Measurements from ENCODE around the gene TMEM203. TPM values are rescaled to one million over a fixed set of nuclear protein-coding genes. Genes with fewer than 3 reads are reported as not detected.

TMEM203 gene
- total RNA-seq, 2 donors from 2014 or later = 36.2 to 40.0 TPM

DNA sequence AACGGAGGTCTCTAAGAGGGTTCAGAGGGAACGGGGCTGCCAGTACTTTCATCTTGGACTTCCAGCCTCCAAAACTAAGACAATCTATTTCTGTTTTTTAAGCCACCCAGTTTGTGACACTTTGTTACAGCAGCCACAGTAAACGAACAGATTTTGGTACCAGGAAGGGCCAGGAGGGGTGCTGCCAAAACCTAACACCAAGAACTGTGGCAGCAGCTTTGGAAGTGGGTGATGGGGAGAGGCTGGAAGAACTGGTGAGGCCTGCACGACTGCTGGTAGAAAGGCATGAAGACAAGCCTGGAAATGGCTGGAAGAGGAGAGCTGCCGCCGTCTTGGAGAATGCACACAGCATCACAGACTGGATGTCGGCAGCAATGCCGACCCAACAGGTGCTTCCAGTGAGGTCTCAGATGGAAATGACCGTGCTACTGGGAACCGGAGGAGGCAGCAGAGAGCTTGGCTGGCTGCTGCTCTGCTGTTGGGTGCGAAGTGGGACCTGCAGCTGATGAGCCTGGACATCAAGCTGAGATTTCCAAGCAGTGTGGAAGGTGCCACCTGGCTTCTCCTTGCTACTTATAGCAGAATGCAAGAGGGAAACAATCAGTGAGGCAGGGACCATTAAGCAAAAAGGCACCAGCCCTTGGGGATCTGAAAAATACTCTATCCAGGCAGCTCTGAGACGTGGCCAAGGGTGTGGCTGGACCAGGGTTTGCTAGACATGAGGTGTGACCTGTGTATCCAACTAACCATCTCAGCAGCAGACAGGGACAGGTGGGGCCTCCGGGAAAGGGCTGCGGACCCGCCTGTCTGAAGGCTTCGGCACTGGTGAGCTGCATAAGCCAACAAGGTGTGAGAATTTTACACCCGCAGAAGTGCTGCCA, 28.9 kb downstream of the TMEM203 start:
- intact Hi-C loops (cut with DNase I, micrococcal nuclease) = loop anchor here in 1 of 2 donors (10.0 kb wide), 1 partner anchor 48 kb away; the partner anchor contains the start of genes CYSRT1, RNF208 and RNF224
- DNase-seq (peak in 1 of 2 donors; percentile 55), ATAC-seq (peak; percentile 71)

DNA sequence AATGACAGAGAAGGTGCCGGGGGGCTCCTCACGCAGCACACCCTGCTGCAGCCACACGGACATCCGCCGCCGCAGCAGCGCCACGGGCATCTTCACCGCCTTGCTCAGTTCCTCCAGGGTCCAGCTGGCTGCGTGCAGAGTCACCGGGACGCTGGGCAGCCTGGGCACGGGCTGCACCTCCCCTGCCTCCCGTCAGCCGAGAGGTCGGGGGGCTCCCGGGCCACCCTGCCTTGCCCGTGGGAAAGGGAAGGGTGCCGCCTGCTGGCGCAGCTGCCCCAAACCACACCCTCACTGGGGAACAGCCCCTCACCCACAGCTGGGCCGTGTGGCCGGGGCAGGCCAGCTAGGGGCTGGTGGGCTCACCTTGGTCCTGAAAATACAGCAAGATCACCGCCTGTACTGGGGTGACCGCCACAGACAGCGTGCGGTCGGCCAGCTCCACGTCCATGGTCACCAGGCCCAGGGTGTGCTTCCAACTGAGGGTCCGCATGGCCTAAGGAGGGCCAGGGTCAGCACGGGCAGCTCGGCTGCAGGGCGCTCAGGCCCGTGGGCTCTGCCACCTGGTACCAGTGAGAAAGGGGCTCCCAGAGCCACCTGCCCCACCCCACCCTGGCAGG, 30.0 kb downstream of the TMEM203 start:
- intact Hi-C loops (cut with DNase I, micrococcal nuclease) = loop anchor here in 1 of 2 donors (10.0 kb wide), 1 partner anchor 49 kb away; the partner anchor contains the start of genes CYSRT1, RNF208 and RNF224
- DNase-seq (no peak), ATAC-seq (peak; percentile 35)

DNA sequence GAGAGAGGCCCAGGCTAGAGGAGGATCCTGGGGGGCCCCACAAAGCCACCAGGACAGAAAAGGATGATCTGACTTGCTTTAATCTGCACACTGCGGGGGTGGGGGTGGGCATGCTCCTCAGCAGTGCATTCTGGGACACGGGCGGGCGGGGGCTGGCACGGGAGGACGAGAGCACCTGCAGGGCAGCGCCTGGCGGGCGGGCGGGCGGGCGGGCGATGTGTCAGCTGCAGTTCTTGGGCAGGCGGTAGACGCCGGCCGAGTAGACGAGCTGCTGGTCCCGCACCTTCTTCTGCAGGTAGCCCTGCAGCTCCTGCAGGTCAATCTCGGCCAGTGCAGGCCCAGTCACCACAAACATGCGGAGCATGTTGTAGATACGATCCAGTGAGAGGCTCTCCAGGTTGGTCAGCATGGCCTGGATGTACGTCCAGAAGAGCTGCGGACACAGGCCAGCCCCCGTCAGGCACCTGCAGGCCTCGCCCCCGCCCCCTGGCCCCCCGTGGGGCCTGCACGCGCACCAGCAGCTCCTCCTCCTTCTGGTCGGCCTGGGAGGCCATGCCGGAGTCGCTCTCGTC, 30.6 kb downstream of the TMEM203 start:
- intact Hi-C loops (cut with DNase I, micrococcal nuclease) = loop anchor here in 1 of 2 donors (10.0 kb wide), 1 partner anchor 50 kb away; the partner anchor contains the start of genes CYSRT1, RNF208 and RNF224
- ATAC-seq (peak; percentile 15), DNase-seq (no peak)

DNA sequence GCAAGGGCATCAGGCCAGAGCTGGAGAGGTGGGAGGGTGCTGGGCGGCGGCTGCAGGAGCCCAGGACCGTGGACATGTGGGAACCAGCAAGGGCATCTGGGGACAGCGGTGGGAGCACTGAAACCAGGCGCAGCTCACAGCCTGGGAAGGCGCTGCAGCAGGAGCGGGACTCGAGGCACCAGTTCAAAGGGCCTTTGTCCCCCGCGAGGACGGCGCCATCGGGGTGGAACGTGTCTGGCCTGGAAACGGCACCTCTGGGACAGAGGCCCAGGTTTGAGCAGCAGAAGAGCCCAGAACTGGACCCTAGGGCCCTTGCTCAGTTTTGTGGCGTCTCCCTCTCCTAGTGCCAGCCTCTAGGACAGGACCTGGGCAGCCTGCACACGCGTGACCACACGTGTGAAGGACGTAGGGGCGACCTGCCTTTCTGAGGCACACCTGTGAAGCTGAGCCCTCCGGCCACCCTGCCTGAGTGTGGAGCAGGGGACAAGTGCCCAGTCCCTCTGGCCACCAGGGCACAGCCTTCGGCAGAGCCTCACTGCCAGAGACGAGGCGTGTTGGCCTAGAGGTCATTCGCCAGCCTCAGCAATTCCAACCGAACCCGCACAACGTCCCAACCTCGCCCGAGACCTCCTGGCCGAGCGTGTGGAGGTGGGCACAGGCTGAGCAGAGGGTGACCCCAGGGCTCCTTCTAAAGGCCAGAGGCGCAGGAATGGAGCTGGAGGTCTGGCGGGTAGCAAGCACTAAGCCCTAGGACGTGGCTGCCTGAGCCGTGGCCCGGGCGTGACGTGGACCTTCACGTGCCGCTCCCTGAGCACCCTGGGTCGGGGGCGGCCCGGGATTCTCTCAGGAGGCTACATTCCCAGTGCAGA, 31.4 kb downstream of the TMEM203 start:
- DNase-seq (no peak), ATAC-seq (no peak)
- intact Hi-C loops (cut with DNase I, micrococcal nuclease) = loop anchor here in 1 of 2 donors (10.0 kb wide), 1 partner anchor 51 kb away; the partner anchor contains the start of genes CYSRT1, RNF208 and RNF224

- DNase-seq = no peak
Measured at GRCh38 chr9:137172901-137173795, 32.3 kb downstream of the TMEM203 start.

DNA sequence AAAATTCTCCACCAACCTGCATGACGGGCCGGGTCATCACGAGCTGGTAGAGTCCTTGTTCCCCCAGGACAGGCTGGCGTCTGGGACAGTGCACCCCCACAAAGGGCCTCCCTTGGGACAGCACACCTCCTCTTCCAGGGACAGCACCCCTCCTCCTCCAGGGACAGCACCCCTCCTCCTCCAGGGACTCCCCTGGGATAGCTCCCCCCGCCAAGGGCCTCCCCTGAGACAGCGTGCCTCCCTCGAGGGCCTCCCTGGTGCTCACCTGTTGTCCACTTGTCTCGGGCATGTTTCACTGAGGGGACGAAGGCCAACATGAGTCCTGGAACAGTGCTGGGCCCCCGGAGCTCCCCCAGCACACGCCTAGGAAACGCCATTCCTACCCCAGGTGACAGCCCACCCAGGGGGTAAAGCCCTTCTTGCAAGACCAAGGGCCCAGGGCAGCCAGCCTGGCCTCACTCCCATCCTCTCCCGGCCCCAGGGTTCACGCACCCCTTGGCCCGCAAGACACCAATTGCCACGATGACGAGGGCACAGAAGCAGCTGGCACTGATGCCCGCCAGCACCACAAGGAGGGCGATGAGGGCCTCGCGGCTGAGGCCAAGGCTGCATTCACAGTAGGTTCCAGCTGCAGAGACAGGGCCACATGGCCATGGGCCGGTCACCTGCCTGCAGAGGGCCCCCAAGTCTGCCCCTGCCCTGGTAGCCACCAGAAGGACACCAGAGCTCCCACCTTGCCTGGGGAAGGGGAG, 34.1 kb downstream of the TMEM203 start:
- ATAC-seq (no peak), DNase-seq (no peak)
- intact Hi-C loops (cut with DNase I, micrococcal nuclease) = loop anchor here in 1 of 2 donors (10.0 kb wide), 1 partner anchor 53 kb away; the partner anchor contains the start of genes CYSRT1, RNF208 and RNF224

More at GRCh38 chr9:137172901-137173795, 32.3 kb downstream of the TMEM203 start:
- peak; percentile 19 for ATAC-seq
- intact Hi-C loops (cut with DNase I, micrococcal nuclease) = loop anchor here in 1 of 2 donors (10.0 kb wide), 1 partner anchor 52 kb away; the partner anchor contains the start of genes CYSRT1, RNF208 and RNF224

DNA sequence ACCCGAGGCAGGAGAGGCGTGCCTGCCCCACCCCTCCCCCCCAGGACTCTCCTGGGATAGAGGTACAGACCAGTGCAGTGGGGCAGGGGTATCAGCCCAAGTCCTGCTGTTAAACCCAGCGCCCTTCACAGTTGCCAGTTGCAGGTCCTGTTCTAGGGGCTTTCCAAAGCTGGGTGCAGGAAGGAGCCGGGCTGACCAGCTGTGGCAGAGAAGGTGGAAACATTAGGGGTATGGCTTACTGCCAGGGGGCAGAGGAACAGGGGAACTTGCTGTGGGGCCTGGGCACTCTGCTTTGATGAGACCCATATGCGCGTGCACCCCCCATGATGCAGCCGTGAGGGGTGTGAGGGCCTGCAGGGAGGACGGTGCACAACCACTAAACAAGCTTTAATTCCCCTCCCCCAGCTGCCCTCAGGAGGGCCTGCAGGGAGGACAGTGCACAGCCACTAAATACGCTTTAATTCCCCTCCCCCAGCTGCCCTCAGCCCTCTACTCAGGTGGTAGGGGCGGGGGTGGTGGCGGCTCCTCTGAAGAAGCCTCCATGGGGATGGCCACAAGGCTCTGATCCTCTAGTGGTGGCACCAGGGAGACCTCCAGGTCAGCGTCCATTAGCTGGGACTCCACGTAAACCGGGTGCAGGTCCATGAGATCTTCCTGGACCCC, 34.8 kb downstream of the TMEM203 start:
- DNase-seq (no peak), ATAC-seq (no peak)
- intact Hi-C loops (cut with DNase I, micrococcal nuclease) = loop anchor here in 1 of 2 donors (10.0 kb wide), 1 partner anchor 54 kb away; the partner anchor contains the start of genes CYSRT1, RNF208 and RNF224

GRCh38 chr9:137169896-137170358, 35.5 kb downstream of the TMEM203 start, which contains the start of gene LRRC26:
Gene LRRC26, minus strand, starts transcription at chr9:137170051. Its CDS starts 108 bp downstream, at chr9:137169943.
- intact Hi-C loops (cut with DNase I, micrococcal nuclease) = loop anchor here in 1 of 2 donors (10.0 kb wide), 1 partner anchor 55 kb away; the partner anchor contains the start of genes CYSRT1, RNF208 and RNF224
- ATAC-seq (peak; percentile 34), DNase-seq (peak; percentile 62 to 72)

DNA sequence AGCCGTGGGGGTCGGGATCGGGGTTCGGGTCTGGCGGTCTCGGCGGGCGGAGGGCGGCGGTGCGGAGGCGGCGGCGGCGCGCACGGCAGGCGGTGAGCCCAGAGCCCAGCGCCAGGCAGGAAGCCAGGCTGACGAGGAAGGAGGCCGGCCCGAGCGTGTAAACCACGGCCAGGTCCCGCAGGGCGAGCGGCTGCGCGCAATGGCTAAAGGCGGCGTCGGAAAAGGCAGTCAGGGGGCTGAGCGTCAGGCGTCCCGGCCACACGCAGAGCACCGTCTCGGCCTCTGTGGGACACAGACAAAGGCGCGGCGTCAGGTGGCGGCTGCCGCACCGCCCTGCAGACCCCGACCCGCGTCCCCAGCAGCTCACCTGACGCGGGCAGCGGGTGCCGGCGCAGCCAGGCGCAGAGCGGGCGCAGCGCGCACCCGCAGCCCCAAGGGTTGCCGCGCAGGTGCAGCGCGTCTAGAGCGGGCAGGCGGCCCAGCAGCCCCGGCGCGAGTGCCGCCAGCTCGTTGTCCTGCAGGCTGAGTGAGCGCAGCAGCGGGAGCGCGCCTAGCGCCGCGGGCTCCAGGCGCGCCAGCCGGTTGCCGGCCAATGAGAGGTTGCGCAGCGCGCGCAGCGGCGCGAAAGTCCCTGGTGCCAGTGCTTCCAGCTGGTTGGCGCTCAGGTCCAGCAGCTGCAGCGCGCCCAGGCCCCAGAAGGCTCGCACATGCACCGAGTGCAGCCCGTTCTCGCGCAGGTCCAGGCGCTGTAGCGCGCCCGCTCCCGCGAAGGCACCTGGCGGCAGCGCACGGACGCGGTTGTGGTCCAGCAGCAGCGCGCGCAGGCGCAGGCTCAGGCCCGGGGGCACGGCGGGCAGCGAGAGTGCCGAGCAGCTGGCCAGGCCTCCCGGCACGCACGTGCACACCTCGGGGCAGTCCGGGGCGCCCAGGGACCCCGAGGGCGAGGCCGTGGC, 36.3 kb downstream of the TMEM203 start:
- peak; percentile 43 for ATAC-seq
- peak in 1 of 2 donors; percentile 58 for DNase-seq
- intact Hi-C loops (cut with DNase I, micrococcal nuclease) = no loop called here

GRCh38 chr9:137168573-137168903, 36.9 kb downstream of the TMEM203 start:
- DNase-seq (no peak), ATAC-seq (peak; percentile 16)
- intact Hi-C loops (cut with DNase I, micrococcal nuclease) = no loop called here

- intact Hi-C loops (cut with DNase I, micrococcal nuclease) = no loop called here
- peak; percentile 74 for ATAC-seq
- DNase-seq = peak; percentile 74 to 81
Measured at GRCh38 chr9:137167747-137168572, 37.5 kb downstream of the TMEM203 start.

GRCh38 chr9:137167277-137167746, 38.1 kb downstream of the TMEM203 start:
- DNase-seq = no peak
- intact Hi-C loops (cut with DNase I, micrococcal nuclease) = no loop called here
- no peak for ATAC-seq

GRCh38 chr9:137166380-137167229, 38.8 kb downstream of the TMEM203 start:
- intact Hi-C loops (cut with DNase I, micrococcal nuclease) = no loop called here
- ATAC-seq (no peak), DNase-seq (no peak)

All from left colon (tissue), 2 donors.